GM18505 (cell line): Measurements from ENCODE around the gene RASL10A.

Source experiments
- ATAC-seq: cut with Tn5 transposase; IDR thresholded peaks from one replicate; pipeline ENCODE4 v1.9.1; 2021; ENCODE audit not compliant: unreplicated experiment
- POLR2A ChIP-seq: IDR thresholded peaks from 4 replicates; pipeline ENCODE4 v1.6.1; 2011; ENCODE audit warnings: borderline replicate concordance; ENCODE audit not compliant: insufficient read depth, insufficient read length; ENCODE audit errors: extremely low read depth

RASL10A gene

DNA sequence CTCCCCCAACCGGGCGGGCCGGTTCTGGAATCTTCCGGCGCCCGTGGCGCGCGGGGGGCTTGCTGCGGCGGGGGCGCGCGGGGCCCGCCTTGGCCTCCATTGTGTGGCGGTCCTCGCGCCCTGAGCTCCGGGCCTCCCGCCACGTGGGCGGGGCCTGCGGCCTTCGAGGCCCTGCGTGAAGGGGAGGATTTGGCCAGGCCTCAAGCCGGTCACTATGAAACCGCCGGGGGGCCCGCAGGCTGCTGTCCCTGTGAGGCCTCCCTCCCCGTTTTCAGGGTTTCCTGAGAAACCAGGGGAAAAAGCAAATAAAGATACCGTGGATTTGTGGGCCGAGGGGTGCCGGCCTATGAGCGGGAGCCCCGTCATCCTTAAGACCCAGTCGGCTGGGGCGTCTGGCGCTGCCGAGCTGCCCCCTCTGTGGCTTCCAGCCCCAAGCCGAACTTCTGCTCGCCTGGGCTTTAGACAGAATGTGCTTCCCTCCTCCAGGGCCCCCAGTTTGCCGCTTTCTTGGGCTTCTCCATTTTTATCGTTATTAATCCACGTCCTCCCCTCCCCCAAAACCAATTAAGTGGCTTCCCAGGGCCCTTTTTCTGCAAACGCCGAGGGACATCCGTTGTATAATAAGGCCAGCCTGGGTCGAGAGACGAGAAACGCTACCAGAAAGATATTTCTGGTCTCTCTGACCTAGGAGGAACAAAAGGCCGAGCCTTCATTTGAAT lies 46.8 kb downstream of the RASL10A start:
- peak; percentile 16 for ATAC-seq
- no peak for TF ChIP-seq POLR2A

DNA sequence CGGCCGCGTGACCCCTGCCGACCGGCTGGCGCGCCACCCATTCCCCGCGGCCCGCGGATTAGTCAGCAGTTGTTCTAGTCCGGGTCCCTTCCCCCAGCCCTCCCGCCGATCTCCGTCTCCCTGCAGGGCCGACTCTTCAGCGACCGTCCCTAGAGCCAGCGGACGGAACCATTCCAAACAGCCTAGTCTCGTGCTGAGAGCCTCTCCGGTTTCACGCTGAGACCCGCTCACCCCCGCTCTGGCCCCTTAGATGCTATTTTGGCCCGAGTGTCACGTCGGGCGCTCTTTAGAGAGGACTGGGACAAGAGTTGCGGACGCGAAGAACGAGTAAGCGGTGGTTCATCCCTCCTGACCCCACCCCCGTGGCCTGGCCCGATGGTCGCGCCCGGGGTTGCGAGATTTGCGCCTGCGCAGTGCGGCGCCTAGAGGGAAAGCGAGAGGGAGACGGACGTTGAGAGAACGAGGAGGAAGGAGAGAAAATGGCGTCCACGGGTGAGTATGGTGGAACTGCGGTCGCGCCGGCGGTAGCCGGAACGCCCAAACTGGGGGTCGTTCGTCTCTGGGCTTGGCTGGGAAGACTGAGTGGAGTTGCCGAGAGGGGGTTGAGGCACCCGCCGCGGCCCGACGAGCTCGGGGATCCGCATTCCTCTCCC lies 47.5 kb downstream of the RASL10A start, which contains the start of the genes EWSR1 and RHBDD3:
EWSR1 (plus strand) TSS at position 411 of the 653 bp plus-strand sequence; CDS start at position 480, 69 bp downstream.
RHBDD3 (minus strand) TSS at position 124 of the 653 bp plus-strand sequence. CDS start 2,355 bp downstream, outside the sequence.
- TF ChIP-seq POLR2A = peak; percentile 88
- ATAC-seq = peak; percentile 75

DNA sequence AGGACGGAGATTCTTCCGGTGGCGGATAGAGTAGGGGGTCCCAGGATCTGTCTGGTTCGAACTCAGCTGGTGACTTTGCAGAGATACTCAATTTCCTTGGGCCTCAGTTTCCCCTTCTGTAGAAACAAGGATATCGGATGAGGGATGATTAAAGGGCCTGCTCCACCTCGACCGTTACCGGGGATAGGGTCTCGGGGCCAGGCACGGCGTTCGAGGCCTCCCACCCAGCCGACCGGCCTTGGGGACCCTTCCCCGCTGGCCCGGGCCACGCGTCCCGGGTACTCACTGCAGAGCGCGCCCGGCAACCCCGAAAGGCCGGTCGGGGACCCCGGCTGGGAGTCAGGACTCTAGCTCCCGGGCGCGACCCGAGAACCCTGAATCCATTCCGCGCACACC lies 48.0 kb downstream of the RASL10A start:
- ATAC-seq = no peak
- no peak for TF ChIP-seq POLR2A

DNA sequence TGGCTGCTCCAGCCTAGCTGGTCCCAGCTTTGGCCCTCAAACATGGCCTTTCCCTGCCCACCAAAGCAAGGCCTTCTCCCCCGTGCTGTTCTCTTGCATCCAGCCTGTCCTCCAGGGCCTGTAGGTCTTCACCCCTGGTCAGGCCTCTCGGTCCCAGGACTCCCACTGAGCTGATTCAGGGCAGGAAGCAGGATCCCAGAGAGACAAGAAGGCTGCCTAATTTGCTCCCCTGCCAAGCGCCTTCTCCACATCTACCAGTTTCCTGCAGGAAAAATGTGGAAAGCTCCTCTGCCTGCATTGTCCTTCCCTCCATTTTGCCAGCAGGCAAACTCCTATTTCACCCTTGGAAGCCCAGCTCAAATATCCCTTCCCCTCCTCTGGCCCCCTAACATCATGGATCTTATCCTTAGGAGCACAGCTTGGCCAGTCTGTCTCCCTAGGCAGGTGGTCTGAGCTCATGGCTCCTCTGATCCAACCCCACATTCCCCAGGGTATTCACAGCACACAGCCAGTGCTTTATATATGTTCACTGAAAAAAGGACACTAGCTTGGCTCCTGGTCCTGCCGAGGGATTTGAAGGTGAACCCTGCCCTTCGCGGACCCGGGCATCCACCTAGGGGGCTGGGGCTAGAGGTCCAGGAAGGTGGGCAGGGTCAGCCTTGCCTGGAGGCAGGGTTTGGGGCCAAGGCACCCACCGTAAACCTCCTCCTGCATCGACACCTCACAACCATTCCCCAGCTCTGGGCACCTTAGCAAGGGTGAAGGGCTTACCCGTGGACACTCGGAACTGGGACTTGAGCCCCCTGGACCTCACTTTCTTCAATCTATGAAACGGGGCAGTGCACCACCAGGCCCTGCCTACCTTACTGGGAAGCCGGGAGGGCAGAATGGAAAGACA lies 48.7 kb downstream of the RASL10A start:
- no peak for TF ChIP-seq POLR2A
- no peak for ATAC-seq

DNA sequence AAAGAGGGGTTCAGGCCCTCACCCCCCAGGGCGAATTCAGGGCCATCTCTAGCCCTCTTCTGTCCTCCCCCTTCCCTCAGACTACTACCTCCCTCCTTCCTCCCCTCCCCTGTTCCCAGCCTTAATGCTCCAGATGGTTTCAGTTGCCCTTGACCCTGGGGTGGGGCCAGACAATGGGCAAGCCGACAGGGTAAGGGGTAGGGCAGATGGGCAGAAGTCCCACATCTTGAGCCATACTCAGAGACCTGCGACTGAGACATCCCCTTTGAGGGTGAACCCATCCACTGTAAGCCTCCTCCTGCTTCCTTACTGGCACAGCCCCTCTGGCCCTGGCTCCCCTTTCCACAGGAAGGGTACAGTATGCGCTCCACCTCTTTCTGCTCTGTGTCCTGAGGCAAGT lies 49.6 kb downstream of the RASL10A start:
- no peak for TF ChIP-seq POLR2A
- ATAC-seq = no peak

DNA sequence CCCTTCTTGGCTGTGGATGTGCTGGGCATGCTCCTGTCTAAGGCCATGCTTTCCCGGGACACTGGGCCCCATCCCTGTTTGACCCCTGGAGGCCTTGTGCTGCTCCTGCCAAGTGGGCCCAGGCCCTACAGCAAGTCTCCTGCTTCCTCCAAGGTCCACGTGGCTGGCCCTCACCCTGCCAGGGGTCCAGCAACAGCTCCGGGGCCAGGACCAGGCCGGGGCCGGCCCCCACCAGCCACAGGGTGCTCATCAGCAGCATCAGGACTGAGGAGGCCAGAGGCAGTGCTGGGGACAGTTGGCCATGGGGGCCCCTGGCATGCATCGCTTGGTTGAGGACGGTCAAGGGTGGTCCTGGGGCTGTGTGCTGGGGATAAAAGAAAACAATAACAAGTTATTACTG lies 50.2 kb downstream of the RASL10A start:
- no peak for ATAC-seq
- no peak for TF ChIP-seq POLR2A

DNA sequence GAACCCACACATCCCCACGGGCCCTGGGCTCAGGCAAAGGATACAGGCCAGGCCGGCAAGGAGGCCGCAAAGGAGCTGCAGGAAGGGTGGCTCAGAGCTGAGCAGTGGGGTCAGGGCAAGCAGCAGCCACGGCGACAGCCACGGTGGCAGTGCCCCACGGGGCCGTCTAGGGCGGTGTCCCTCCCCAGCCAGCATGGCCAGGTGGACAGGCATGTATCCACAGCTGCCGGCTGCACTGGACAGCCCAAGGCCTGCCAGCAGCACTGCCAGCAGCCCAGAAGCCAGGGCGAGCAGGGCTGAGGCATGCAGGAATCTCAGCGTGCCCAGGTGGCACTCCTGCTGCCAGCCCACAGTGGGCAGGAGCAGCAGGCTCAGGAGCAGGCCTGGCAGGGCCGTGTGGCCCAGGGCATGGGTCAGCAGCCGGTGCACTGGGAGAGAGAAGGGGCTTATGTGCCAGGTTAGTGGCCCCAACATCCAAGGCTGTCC lies 51.7 kb downstream of the RASL10A start:
- no peak for ATAC-seq
- no peak for TF ChIP-seq POLR2A
